RPMI7951 (cell line): ENCODE measurements around the gene CENPA. TPM values are rescaled to one million over a fixed set of nuclear protein-coding genes. Genes with fewer than 3 reads are reported as not detected.
"Not testable (repeated sequence)": the region's sequence is repeated elsewhere in the genome, so short reads cannot be mapped to it uniquely, and the experiment has no call there.

Experiments
- DNase-seq: peaks from one replicate; pipeline ENCODE4 v3.0.0-alpha.2; 2012; ENCODE audit warnings: low read depth
- total RNA-seq: library from RNA; depleted of rRNA; stranded (reverse); fragments of >200 nt; shearing (Covaris generic); gene quantifications from 2 replicates; pipeline ENCODE4 v1.2.3, GENCODE V29; 2014

The CENPA gene
- total RNA-seq, 1 experiment from 2014 or later, result 67.8 TPM

DNA sequence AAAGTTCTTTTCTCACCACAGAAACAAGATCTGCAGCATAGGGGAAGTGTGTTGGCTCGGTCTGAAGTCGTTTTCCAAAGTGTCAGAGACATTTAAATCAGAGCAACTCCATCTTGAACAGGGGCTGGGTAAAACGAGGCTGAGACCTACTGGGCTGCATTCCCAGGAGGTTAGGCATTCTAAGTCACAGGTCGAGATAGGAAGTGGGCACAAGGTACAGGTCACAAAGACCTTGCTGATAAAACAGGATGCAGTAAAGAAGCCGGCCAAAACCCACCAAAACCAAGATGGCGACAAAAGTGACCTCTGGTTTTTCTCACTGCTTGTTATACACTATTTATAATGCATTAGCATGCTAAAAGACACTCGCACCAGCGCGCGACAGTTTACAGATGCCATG is 24.9 kb upstream of the CENPA start:
- DNase-seq, result not testable (repeated sequence)

DNA sequence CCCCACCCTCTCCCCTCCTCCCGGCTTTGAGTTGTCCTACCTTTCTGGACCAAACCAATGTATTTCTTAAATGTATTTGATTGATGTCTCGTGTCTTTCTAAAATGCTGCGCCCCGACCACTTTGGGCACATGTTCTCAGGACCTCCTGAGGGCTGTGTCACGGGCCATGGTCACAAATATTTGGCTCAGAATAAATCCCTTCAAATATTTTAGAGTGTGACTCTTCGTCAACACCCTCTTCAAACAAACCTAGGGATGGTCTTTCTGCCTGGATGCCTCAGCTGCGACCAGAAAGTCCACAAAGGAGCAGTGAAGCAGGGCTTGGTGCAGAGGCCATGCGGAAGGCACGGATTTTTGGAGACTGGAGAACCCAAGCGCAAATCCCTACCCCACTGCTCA is 22.8 kb upstream of the CENPA start:
- DNase-seq, result no peak

DNA sequence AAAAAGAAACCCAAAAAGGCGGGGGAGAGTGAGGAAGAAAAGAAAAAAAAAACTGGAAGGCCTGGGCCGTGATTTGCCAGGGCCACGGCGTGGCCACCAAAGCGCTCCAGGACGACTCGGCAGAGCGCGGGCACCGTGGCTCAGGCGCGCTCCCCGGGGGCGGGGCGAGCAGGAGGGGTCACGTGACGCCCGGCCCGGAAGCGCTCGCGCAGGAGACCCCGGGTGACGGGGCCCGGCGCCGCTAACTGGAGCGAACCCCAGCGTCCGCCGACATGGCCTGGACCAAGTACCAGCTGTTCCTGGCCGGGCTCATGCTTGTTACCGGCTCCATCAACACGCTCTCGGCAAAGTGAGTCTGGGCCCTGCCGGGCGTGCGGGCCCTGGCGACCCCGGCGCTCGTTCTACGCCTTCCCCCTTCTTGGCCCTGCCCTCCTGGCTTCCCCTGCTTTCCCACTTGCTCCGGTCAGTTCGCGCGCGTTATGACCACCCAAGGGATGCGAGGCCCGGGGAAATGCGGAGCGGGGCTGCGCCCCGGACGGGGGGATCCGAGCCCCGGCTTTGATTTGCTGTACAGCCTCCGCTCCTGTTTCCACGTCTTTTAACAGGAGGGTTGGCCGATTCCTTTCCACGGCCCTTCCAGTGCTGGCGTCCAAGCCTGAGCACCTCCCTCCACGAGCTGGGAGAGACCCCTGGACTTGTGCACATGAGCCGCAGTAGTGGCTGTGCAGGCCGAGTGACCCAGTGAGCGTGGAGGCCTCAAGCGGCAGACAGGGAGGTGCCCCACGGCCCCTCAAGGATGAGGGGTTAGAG is 21.6 kb upstream of the CENPA start, which contains the start of gene SLC35F6:
TSS of gene SLC35F6 (plus strand) at position 207 of the 810 bp plus-strand sequence. CDS start at position 273, 66 bp downstream.
- DNase-seq, result peak; percentile 79

DNA sequence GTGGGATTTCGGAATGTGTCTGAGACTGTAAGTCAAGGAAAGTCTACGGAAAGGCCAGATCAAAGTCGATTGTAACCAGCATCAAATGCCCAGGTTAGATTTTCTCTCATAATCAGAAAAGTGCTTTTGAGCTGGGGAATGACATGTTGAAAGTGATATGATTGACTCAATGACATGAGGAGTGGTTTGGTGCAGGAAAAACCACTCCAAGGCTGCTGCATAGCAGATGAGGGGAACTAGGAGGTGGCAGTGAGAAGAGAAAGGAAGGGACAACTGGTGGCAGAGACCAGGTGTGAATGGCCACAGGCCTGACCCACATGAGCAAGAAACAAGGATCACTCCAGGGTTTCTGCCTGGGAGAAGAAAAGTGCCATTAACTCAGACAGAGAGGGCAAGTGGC is 20.9 kb upstream of the CENPA start:
- no peak for DNase-seq

DNA sequence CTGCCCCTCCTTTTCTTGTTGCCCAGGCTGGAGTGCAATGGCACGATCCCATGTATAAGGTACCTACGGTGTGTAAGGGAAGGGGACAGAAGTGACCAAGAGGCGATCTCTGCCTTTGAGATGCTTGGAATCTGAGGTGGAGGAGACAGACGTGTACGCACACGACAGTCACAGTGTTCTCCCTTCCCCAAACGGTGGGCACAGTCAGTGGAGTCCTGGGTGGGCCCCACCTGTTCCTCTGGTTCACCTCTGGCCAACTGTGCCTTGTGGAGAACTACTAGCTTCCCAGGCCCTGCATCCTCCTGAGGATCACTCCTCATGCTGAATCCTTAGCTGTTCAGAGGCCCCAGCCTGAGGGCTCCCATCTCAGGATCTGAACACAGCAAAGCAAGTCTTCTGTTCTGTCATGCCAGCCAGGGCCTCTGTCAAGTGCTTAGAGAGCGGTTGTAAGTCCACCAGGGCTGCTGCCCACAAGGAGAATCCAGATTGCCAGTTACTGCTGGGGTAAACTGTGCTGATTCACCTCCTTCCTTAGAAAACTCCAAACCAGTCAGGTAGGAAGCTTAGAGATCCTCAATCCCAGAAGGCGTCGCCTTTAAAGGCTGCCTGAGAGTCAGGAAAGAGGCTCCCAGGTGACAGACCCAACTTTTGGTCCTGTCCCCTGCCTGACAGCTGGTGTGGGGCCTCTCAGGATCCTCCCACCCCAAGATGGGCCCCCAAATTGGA is 20.2 kb upstream of the CENPA start:
- no peak for DNase-seq

DNA sequence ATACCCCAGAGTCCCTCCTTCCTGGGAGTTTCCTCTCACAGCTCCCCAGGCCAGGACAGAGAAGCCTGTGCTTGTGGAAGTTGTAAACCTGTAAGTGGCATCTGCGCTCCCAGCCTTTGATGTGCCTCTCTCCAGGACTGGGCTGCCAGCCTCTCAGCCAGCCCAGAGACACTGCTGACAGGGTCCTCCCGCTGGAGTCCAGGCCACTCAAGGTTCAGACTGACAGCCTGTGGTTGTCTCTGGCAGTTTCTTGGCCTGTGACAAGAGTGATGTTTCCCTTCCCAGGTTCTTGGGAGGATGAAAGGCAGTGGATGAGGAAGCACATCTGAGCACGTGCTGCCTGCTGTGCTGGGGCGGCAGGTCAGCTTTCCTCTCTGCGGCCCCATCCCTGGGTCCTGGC is 18.7 kb upstream of the CENPA start:
- DNase-seq, result no peak

DNA sequence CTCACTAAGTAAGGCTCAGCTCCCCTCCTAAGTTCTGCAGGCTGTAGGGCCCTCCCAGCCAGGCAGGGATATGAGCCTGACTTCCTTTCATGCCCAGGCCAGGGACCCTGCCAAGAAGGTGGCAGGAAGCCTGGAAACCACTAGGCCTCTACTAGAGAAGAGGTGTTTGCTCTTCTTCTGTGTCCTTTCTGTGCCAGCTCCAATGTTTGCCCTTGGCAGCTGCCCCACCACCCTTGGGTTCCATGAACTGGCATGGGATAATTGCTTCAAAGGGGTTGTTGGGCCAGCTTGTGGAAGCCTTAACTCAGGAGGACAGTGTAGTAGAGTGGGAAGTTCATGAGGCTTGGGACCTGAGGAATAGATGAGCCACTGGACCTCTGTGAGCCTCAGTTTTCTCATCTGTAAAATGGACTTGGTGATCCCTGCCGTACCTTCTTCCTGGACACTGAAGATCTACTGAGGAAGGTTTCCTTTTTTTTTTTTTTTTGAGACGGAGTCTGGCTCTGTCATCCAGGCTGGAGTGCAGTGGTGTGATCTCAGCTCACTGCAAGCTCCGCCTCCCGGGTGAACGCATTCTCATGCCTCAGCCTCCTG is 17.9 kb upstream of the CENPA start:
- no peak for DNase-seq

DNA sequence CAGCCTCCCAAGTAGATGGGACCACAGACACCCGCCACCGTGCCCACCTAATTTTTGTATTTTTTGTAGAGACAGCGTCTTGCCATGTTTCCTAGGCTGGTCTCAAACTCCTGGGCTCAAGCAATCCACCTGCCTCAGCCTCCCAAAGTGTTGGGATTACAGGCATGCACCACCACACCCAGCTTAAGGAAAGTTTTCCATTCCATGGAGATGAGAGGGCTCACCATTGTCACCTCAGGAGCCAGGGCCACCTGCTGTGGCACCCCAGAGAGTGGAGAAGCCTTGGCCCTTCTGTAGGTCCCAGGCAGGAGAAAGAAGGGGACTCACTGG is 17.1 kb upstream of the CENPA start:
- DNase-seq, result no peak

DNA sequence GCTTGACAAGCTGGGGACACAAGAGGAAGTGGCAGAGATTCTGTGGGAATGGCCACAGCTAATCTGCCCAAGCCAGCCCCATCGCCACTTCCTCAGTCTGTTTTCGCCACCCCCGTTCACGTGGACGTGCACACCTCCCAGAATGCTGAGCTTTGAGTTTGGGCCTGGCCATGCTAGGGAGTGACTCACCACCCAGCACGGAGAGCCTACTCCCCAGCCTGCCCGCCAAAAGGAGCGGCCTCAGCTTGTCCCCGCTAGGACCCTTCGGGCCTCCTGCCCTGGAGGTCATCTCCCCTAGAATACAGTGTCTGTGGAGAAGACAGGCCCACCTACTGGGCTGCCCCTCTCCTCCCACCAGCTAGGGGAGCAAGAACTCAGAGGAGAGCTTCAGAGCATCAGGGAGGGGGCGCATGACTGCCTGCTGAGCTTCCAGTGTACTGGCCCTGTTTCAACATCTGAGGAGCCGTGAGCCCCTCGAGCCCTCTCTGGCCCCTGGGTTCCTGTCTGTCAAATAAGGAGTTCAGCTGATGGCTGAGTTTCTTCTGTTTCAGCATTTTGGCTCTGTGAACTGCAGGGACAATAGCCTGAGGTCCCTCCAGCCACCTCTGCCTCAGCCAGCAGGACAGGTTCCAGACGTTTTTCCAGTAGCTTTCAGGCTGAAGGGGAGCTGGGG is 16.6 kb upstream of the CENPA start:
- DNase-seq, result peak; percentile 45

DNA sequence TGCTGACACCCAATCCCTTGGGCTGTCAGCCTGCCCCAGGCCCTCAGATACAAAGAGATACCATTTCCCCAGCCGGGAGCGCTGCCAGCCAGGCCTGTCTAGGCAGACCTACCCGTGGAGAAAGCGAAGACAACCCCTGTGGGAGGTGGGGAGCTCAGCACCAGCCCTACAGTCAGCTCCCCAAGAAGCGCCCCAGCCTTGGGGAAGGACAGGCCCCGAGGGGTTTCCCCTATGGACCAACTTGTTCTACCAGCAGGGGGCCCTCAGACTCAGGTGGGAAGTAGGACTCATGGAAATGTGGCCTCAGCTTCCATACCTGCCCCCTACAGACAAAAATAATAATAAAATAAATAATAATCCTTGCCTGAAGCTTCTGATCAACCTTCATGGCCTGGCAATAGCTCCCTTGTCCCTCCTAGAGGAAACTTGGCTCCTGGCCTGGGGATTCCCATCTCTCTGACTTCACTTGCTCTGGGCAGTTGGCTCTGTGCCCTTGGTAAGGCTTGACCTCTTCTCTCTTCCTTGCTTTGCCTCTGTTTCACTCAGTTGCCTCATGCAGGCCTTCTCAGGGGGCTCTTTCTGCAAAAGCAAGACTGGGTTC is 14.8 kb upstream of the CENPA start:
- peak; percentile 94 for DNase-seq

DNA sequence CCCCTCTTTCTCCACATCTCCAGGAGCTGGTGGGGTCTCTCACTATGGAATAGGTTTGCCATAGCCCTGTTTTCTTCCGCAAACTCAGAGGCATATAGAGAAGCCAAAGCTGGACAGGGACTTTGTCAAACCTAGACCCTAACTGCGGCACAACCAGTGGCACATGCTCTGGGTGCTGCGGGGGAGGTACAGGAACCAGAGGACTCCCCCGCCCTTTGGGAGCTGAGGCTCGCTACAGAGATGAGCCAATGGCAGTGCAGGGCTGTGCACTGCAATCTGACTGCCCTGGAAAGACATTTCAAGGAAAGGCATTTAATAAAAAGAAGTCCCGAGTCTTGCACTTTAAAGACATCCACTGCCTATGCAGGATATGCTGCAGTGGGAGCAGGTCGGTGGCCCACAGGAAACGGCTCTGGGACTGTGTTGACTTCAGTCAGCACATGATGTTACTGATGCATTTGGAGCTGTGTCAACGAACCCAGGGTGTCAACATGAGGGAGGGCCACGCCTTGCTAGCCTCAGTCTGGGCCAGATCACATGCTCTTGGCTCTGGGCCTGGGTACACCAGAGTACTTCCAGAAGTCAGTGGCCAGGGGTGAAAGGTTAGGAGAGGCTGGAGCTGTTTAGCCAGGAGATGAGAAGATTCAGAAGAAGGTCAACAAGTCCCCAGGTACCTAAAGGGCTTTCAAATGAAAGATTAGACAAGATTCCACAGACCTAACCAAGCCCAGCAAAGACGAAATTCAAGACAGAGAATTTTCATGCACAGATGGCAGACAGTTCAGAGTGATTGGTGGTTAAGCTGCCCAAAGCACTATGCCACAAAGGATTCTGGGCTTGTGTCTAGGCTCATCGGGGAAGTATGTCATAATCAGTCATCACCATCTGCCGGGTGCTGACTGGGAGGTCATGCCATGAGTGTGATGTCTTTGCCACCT is 13.5 kb upstream of the CENPA start:
- DNase-seq, result peak; percentile 79

DNA sequence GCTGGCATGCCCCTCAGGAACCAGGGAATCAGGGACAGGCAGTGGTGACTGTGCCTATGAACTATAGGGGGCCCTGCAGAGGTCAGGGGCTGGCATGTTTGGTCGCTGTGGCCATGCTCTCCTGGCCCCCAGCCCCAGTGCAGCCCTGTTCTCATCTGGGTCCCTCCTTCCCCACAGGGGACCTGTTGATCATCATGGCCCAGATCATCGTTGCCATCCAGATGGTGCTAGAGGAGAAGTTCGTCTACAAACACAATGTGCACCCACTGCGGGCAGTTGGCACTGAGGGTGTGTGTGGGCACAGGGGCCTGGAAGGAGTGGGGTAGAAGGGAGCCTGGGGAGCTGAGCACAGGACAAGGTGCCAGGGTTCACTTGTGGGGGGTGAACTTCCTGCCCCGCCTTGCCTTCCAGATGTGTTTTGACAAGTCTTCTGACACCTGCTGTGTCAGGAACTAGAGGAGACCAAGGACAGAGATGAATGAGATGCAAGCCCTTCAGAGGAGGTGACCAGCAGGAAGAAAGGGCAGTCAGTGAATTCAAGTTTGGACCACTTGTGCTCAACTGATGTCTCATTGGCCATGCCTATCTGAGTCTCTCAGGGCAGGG is 9.6 kb upstream of the CENPA start:
- DNase-seq, result no peak

DNA sequence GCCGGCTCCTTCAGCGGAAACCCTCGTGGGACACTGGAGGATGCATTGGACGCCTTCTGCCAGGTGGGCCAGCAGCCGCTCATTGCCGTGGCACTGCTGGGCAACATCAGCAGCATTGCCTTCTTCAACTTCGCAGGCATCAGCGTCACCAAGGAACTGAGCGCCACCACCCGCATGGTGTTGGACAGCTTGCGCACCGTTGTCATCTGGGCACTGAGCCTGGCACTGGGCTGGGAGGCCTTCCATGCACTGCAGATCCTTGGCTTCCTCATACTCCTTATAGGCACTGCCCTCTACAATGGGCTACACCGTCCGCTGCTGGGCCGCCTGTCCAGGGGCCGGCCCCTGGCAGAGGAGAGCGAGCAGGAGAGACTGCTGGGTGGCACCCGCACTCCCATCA is 7.8 kb upstream of the CENPA start:
- DNase-seq, result no peak

DNA sequence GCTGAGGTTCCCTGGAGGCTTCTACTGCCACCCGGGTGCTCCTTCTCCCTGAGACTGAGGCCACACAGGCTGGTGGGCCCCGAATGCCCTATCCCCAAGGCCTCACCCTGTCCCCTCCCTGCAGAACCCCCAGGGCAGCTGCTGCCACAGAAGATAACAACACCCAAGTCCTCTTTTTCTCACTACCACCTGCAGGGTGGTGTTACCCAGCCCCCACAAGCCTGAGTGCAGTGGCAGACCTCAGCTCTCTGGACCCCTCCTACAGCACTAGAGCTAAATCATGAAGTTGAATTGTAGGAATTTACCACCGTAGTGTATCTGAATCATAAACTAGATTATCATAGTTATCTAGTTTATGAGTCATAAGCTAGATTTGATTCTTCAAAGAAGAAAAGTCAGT is 7.3 kb upstream of the CENPA start:
- DNase-seq, result no peak

DNA sequence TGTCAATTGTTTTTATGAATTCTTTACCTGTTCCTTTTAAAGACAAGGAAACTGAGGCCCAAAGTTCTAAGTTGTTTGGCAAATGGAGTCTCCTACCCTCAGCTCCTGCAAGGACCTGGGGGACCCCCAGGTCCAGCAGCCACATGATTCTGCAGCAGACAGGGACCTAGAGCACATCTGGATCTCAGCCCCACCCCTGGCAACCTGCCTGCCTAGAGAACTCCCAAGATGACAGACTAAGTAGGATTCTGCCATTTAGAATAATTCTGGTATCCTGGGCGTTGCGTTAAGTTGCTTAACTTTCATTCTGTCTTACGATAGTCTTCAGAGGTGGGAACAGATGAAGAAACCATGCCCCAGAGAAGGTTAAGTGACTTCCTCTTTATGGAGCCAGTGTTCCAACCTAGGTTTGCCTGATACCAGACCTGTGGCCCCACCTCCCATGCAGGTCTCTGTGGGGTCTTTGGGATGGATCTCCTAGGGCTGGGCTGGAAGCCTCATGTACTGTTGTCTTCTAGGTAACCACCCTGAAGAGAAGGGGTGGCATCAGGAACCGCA is 5.6 kb upstream of the CENPA start:
- DNase-seq, result no peak

DNA sequence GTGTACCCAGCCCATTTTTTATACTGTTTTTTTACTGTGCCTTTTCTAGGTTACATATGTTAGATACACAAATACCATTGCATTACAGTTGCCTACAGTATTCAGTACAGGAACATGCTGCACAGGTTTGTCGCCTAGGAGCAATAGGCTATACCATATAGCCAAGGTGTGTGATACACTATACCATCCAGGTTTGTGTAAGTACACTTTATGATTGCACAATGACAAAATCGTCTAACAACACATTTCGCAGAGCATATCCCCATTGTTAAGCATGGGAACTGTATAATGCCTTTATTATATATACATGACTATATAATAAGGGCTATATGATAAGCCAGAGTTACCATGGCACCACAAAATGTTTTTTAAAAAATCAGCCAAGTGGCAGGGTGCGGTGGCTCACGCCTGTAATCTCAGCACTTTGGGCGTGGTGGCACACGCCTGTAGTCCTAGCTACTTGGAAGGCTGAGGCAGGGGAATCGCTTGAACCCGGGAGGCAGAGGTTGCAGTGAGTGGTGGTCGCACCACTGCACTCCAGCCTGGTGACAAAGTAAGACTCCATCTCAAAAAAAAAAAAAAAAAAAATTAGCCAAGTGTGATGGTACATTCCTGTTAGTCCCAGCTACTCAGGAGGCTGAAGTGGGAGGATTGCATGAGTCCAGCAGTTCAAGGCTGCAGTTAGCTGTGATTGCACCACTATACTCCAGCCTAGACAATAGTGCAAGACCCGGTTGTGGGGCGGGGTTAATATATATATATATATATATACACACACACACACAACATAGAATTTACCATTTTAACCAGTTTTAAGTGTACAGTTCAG is 2.8 kb upstream of the CENPA start:
- DNase-seq, result no peak

DNA sequence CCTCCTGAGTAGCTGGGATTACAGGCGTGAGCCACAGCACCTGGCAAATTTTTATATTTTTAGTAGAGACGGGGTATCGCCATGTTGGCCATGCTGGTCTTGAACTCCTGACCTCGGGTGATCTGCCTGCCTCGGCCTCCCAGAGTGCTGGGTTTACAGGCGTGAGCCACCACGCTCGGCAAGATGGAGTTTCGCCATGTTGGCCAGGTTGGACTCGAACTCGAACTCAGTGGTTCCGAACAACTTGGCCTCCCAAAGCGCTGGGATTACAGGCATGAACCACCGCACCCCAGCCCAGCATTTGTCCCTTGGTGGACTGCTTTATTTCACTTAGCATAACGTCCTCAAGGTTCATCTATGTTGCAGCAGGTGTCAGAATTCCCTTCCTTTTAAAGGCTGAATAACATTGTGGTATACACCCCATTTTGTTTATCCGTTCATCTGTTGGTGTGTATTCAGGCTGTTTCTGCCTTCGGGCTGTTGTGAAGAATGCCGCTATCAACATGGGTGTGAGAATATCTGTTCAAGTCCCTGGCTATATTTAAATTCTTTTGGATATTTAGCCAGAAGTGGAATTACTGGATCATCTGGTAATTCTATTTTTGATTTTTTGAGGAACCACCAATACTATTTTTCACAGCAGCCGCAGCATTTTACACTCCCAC is 1.2 kb upstream of the CENPA start:
- no peak for DNase-seq

DNA sequence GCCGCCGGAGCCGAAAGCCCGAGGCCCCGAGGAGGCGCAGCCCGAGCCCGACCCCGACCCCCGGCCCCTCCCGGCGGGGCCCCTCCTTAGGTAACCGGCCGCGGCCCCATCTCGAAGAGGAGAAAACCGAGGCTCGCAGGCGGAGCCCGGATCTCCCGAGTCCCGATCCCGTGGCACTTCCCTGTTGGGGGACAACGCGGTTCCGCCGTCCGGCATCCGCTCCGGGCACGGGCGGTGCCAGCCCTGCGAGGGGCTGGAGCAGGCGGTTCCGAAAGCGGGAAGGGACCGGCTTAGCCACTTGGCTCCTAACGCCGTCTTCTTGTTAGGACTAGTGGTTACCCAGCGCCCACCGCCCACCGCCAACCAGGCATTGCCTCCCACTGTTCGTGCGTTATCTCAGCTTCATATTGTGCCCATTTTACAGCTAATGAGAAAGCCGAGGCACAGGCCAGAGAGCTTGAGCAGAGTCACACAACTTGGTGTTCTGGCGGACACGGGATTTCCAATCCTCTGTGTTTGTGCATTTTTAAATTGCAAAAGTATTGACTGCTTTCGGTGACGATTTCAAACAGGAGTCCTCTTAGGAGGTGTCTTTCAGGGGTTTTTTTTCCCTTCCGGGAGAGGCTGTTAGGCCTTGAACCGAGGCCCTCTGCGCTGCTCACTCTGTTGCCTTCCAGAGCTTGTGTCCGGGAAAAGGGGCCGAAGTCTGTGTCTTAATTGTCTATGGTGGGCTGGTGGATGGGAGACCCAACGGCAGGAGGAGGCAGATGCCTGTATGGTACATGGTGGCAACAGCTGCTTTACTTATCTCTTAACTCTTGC is 562 bp downstream of the CENPA start:
- DNase-seq, result peak; percentile 34
